CD8-positive, alpha-beta memory T cell (primary cell): ENCODE results near the gene STAT4. TPM values are rescaled to one million over a fixed set of nuclear protein-coding genes. Genes with fewer than 3 reads are reported as not detected.

Experiments used
- CTCF ChIA-PET: fragments of 350-600 bp; sonication (Branson Sonifier 250); formaldehyde crosslinking; loops from one replicate; lab custom pipeline; 2021; ENCODE audit warnings: antibody characterized with exemption; lab: Charles Lee
- POLR2A ChIA-PET: fragments of 350-600 bp; sonication (Branson Sonifier 250); formaldehyde crosslinking; loops from one replicate; lab custom pipeline; 2021; ENCODE audit warnings: antibody characterized with exemption; lab: Charles Lee
- DNase-seq, 5 donors: peaks; one replicate each; pipeline versions ENCODE4 v3.0.0 to v3.0.0-alpha.2; 2020 to 2022; ENCODE audit warnings: mixed read lengths in 1 of 5
- H3K27ac ChIP-seq: one replicate; pipeline ENCODE4 v1.7.0; 2013; ENCODE audit warnings: low read depth, mild to moderate bottlenecking, low read length, moderate library complexity
- H3K27me3 ChIP-seq: 2 replicates; pipeline ENCODE4 v1.7.0; 2013; ENCODE audit warnings: low read length, mild to moderate bottlenecking; ENCODE audit not compliant: insufficient read depth, poor library complexity, severe bottlenecking
- H3K36me3 ChIP-seq: 2 replicates; pipeline ENCODE4 v1.7.0; 2013; ENCODE audit warnings: mild to moderate bottlenecking, low read length, moderate library complexity; ENCODE audit not compliant: insufficient read depth
- H3K4me1 ChIP-seq: 2 replicates; pipeline ENCODE4 v1.7.0; 2013; ENCODE audit warnings: mild to moderate bottlenecking, low read length, moderate library complexity; ENCODE audit not compliant: insufficient read depth
- H3K4me3 ChIP-seq: 2 replicates; pipeline ENCODE4 v1.7.0; 2013; ENCODE audit warnings: mild to moderate bottlenecking, low read length
- H3K9me3 ChIP-seq: 2 replicates; pipeline ENCODE4 v1.7.0; 2013; ENCODE audit warnings: mild to moderate bottlenecking, low read length
- H3K27ac Mint-ChIP-seq, 8 donors: one replicate each; pipeline ENCODE4 v1.8.0; 2020 to 2021; ENCODE audit warnings: mixed read lengths in 8 of 8, mild to moderate bottlenecking in 6 of 8, inconsistent platforms in 3 of 8, moderate library complexity in 3 of 8
- H3K27me3 Mint-ChIP-seq, 2 donors: one replicate each; pipeline ENCODE4 v1.8.0; 2020 to 2021; ENCODE audit warnings: mixed read lengths in 2 of 2, mild to moderate bottlenecking in 1 of 2, moderate library complexity in 1 of 2
- H3K36me3 Mint-ChIP-seq, 3 donors: one replicate each; pipeline ENCODE4 v1.8.0; 2020 to 2021; ENCODE audit warnings: mixed read lengths in 3 of 3, inconsistent platforms in 1 of 3, mild to moderate bottlenecking in 1 of 3
- H3K4me1 Mint-ChIP-seq, 3 donors: one replicate each; pipeline ENCODE4 v1.8.0; 2020 to 2021; ENCODE audit warnings: mixed read lengths in 3 of 3, inconsistent platforms in 1 of 3, mild to moderate bottlenecking in 1 of 3
- H3K4me3 Mint-ChIP-seq, 7 donors: one replicate each; pipeline ENCODE4 v1.8.0; 2020 to 2021; ENCODE audit warnings: mixed read lengths in 7 of 7, mild to moderate bottlenecking in 6 of 7, moderate library complexity in 4 of 7, inconsistent platforms in 2 of 7
- H3K9me3 Mint-ChIP-seq, 5 donors: one replicate each; pipeline ENCODE4 v1.8.0; 2020 to 2022; ENCODE audit warnings: mixed read lengths in 5 of 5, mild to moderate bottlenecking in 3 of 5, moderate library complexity in 2 of 5, inconsistent platforms in 1 of 5
- polyA plus RNA-seq: library from polyadenylated mRNA; unstranded; fragments of 300-500 nt; fragmentation: Illumina TruSeq; gene quantifications from one replicate; pipeline ENCODE4 v1.2.3, GENCODE V29; 2021
- total RNA-seq, 2 experiments: library from RNA; stranded (reverse); gene quantifications; one replicate each; pipeline ENCODE4 v1.2.3, GENCODE V29; 2021

The STAT4 gene
- total and polyA plus RNA-seq, 3 experiments from 2014 or later, result 53.0 to 88.2 (median 54.7) TPM

GRCh38 chr2:191173206-191173605, 22.4 kb upstream of the STAT4 start:
- H3K27me3 ChIP-seq, result no peaks in the 10 kb centered on the region
- Mint-ChIP-seq H3K4me1 (peaks cover 9 to 22% (median 18%) of the 10 kb centered on the region in 3 donors), H3K4me3 (no peak overlapping the region), H3K27ac (no peak overlapping the region), H3K36me3 (no peaks in the 10 kb centered on the region), H3K27me3 (peaks cover 0 to 4% of the 10 kb centered on the region in 2 donors), H3K9me3 (no peaks in the 10 kb centered on the region)
- ChIA-PET POLR2A (no interaction called here), CTCF (interaction anchor here (2.6 to 2.9 kb wide), 2 partner anchors 17 to 349 kb away, joined by 7 to 12 read pairs; no protein-coding TSS in a partner anchor)
- no peak overlapping the region for H3K27ac ChIP-seq
- H3K36me3 ChIP-seq, result no peaks in the 10 kb centered on the region
- no peak for DNase-seq
- H3K4me3 ChIP-seq, result no peak overlapping the region
- peaks cover 4% of the 10 kb centered on the region for H3K4me1 ChIP-seq
- H3K9me3 ChIP-seq, result no peaks in the 10 kb centered on the region

DNA sequence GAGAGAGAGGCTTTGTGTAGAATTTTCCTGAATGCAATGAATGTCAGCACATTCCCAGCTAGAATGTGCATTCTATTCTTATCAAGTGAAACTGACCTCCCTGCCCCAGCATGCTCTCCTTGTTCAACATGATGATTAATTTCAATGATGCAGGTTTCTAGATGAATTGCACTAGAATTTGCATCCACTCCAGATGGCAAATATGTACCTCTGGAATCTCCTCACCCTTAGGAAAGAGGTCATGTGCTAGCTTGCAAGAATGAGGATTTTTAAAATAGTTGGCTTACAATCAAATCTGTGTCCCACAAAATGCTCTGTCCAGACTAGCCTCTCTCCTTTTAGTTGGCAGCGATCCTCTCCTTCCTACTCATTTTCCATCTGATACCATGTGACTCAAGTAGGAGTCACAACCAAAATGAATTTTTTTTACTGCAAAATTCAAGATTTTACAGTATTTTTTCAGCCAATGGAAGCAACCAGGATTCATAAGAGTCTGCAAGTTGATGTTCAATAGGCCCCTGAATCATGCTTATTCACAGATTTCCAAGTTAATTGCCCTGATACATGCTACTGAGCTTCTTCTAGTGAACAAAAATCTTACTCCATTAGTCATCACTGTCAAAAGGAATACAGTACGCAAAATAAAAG, 21.0 kb upstream of the STAT4 start:
- Mint-ChIP-seq H3K27ac (no peak overlapping the region), H3K36me3 (no peaks in the 10 kb centered on the region), H3K9me3 (no peaks in the 10 kb centered on the region), H3K4me3 (no peak overlapping the region), H3K27me3 (peaks cover 0 to 8% of the 10 kb centered on the region in 2 donors), H3K4me1 (peaks cover 9 to 21% (median 17%) of the 10 kb centered on the region in 3 donors)
- H3K4me1 ChIP-seq, result peaks cover 4% of the 10 kb centered on the region
- no peak overlapping the region for H3K4me3 ChIP-seq
- DNase-seq, result no peak
- ChIA-PET CTCF (interaction anchor here (1.4 to 2.9 kb wide), 3 partner anchors 13 to 350 kb away, joined by 3 to 12 read pairs (median 7); no protein-coding TSS in a partner anchor), POLR2A (no interaction called here)
- H3K9me3 ChIP-seq, result no peaks in the 10 kb centered on the region
- no peaks in the 10 kb centered on the region for H3K27me3 ChIP-seq
- no peak overlapping the region for H3K27ac ChIP-seq
- no peaks in the 10 kb centered on the region for H3K36me3 ChIP-seq

DNA sequence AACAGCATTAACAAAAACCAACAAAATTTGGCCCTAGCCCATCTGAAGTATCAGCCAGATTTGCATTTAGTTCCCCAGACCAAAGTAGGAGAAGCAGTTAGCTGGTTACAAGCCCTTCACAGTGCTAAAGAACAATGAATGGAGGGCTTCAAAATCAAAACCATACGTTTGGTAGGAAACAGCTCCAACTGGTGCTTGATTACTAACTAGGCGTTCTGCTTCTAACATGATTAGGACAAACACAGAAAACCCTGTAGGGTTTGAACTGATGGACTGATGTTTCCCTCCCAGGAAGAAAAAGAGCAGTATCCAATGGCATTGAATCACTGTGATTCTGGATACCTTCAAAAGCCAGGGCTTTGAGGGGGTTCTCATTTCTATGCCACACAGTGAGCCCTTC, 20.5 kb upstream of the STAT4 start:
- ChIA-PET CTCF (interaction anchor here (2.6 kb wide), 1 partner anchor 350 kb away, joined by 7 read pairs; no protein-coding TSS in a partner anchor), POLR2A (no interaction called here)
- no peak overlapping the region for H3K27ac ChIP-seq
- H3K4me1 ChIP-seq, result peaks cover 4% of the 10 kb centered on the region
- no peaks in the 10 kb centered on the region for H3K9me3 ChIP-seq
- H3K4me3 Mint-ChIP-seq, result peak overlapping the region in 1 of 7 donors; percentile 39
- H3K9me3 Mint-ChIP-seq, result no peaks in the 10 kb centered on the region
- peaks cover 7 to 16% (median 12%) of the 10 kb centered on the region in 3 donors for H3K4me1 Mint-ChIP-seq
- H3K27ac Mint-ChIP-seq, result no peak overlapping the region
- peaks cover 0 to 8% of the 10 kb centered on the region in 2 donors for H3K27me3 Mint-ChIP-seq
- no peaks in the 10 kb centered on the region for H3K36me3 ChIP-seq
- no peak overlapping the region for H3K4me3 ChIP-seq
- DNase-seq, result no peak
- H3K36me3 Mint-ChIP-seq, result no peaks in the 10 kb centered on the region
- H3K27me3 ChIP-seq, result no peaks in the 10 kb centered on the region

- Mint-ChIP-seq H3K4me1 (peaks cover 4 to 11% (median 8%) of the 10 kb centered on the region in 3 donors), H3K27ac (no peak overlapping the region), H3K36me3 (no peaks in the 10 kb centered on the region), H3K9me3 (no peaks in the 10 kb centered on the region), H3K4me3 (no peak overlapping the region), H3K27me3 (peaks cover 0 to 8% of the 10 kb centered on the region in 2 donors)
- DNase-seq, result no peak
- CTCF ChIA-PET, result no interaction called here
- no peaks in the 10 kb centered on the region for H3K27me3 ChIP-seq
- no peak overlapping the region for H3K4me3 ChIP-seq
- no peak overlapping the region for H3K27ac ChIP-seq
- peaks cover 4% of the 10 kb centered on the region for H3K4me1 ChIP-seq
- H3K9me3 ChIP-seq, result no peaks in the 10 kb centered on the region
- POLR2A ChIA-PET, result no interaction called here
- no peaks in the 10 kb centered on the region for H3K36me3 ChIP-seq
Measured at GRCh38 chr2:191170773-191171172, 20.0 kb upstream of the STAT4 start.

GRCh38 chr2:191170301-191170636, 19.5 kb upstream of the STAT4 start:
- CTCF ChIA-PET, result interaction anchor here (1.3 kb wide), 1 partner anchor 10 kb away, joined by 4 read pairs; no protein-coding TSS in a partner anchor
- POLR2A ChIA-PET, result no interaction called here
- Histone ChIP-seq H3K36me3 (no peaks in the 10 kb centered on the region), H3K4me1 (peaks cover 6% of the 10 kb centered on the region), H3K27me3 (no peaks in the 10 kb centered on the region), H3K4me3 (no peak overlapping the region), H3K9me3 (no peaks in the 10 kb centered on the region), H3K27ac (no peak overlapping the region)
- peaks cover under 1 to 8% of the 10 kb centered on the region in 2 donors for H3K27me3 Mint-ChIP-seq
- H3K4me3 Mint-ChIP-seq, result no peak overlapping the region
- no peak overlapping the region for H3K27ac Mint-ChIP-seq
- H3K36me3 Mint-ChIP-seq, result no peaks in the 10 kb centered on the region
- no peaks in the 10 kb centered on the region for H3K9me3 Mint-ChIP-seq
- H3K4me1 Mint-ChIP-seq, result peaks cover 5 to 9% (median 8%) of the 10 kb centered on the region in 3 donors
- no peak for DNase-seq

DNA sequence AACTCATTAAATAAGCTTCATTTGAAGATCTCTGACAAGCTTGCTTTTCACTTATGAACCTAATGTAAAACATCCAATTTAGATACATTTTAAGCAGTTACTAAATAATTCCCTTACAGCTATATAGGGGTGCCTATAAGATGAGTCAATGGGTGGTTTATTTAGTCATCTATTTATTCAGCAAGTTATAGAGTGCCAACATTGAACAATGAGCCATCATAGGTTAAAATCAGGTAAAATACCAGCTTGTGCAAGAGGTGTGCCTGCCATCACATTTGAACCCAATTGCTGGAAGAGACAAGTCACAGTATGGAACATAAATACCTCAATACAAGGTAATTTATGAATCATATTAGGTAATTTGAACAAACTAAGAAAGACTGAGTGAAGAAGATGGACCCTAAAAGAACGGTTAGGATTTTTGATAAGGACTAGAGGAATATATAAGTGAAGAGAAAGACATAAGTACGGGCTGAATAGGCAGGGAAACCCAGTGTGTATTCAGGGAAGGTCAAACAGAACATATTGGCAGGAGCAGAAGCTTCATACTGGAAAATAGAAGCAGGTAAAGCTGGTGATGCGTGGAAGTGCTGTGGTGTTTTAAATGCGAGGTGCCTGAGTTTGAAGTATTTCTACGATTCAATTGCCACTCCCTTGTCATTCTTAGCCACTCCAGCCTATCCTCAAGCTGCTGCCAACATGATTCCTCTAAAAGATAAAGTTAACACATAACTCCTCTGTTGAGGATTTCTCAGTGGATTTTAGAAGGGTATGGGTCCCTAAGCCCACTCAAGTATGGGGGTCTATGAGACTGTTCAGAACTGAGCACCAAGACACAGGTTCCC, 18.9 kb upstream of the STAT4 start:
- peaks cover 2 to 8% of the 10 kb centered on the region in 2 donors for H3K27me3 Mint-ChIP-seq
- H3K4me1 Mint-ChIP-seq, result peaks cover 8 to 14% (median 13%) of the 10 kb centered on the region in 3 donors
- DNase-seq, result no peak
- H3K4me3 Mint-ChIP-seq, result no peak overlapping the region
- ChIA-PET CTCF (interaction anchor here (0.8 to 1.3 kb wide), 2 partner anchors 10 to 37 kb away, joined by 3 to 4 read pairs; no protein-coding TSS in a partner anchor), POLR2A (no interaction called here)
- H3K27me3 ChIP-seq, result no peaks in the 10 kb centered on the region
- no peaks in the 10 kb centered on the region for H3K36me3 Mint-ChIP-seq
- peaks cover 8% of the 10 kb centered on the region for H3K4me1 ChIP-seq
- no peaks in the 10 kb centered on the region for H3K9me3 Mint-ChIP-seq
- peak overlapping the region in 1 of 8 donors; percentile 41 for H3K27ac Mint-ChIP-seq
- no peaks in the 10 kb centered on the region for H3K36me3 ChIP-seq
- H3K27ac ChIP-seq, result no peak overlapping the region
- no peak overlapping the region for H3K4me3 ChIP-seq
- no peaks in the 10 kb centered on the region for H3K9me3 ChIP-seq

DNA sequence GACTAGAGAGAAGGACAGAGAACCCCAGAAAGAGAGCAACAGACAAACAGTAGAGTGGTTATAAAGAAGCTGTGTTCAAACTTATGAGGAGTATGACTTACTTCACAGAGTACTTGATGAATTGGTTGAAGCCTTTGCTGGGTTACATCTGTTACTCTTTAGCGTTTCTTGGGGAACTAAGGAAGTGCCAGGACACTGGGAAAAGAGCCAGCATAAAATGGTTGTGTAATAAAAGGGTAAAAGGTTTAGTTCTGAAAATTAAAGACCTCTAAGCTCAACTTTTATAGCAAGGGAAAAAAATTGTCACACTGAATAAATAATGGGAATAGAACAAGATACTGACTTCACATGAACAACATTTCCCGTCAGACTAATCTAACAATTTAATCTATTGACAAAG, 17.0 kb upstream of the STAT4 start:
- POLR2A ChIA-PET, result no interaction called here
- H3K27me3 Mint-ChIP-seq, result peaks cover 2 to 8% of the 10 kb centered on the region in 2 donors
- CTCF ChIA-PET, result interaction anchor here (1.2 to 5.1 kb wide), 4 partner anchors 12 to 118 kb away, joined by 3 to 25 read pairs (median 4); no protein-coding TSS in a partner anchor
- H3K9me3 ChIP-seq, result no peaks in the 10 kb centered on the region
- H3K27ac ChIP-seq, result no peak overlapping the region
- no peaks in the 10 kb centered on the region for H3K9me3 Mint-ChIP-seq
- no peaks in the 10 kb centered on the region for H3K27me3 ChIP-seq
- no peak overlapping the region for H3K4me3 ChIP-seq
- H3K4me3 Mint-ChIP-seq, result no peak overlapping the region
- H3K27ac Mint-ChIP-seq, result no peak overlapping the region
- DNase-seq, result no peak
- H3K4me1 ChIP-seq, result peaks cover 8% of the 10 kb centered on the region
- H3K4me1 Mint-ChIP-seq, result peaks cover 8 to 14% (median 13%) of the 10 kb centered on the region in 3 donors
- H3K36me3 ChIP-seq, result no peaks in the 10 kb centered on the region
- no peaks in the 10 kb centered on the region for H3K36me3 Mint-ChIP-seq
